GM15510 (cell line): ENCODE data around the gene CHI3L2.

Experiments
- POLR2A ChIP-seq: IDR thresholded peaks from 3 replicates; pipeline ENCODE4 v1.6.1; 2011; ENCODE audit warnings: borderline replicate concordance; ENCODE audit not compliant: insufficient read length; ENCODE audit errors: extremely low read depth

CHI3L2 gene

DNA sequence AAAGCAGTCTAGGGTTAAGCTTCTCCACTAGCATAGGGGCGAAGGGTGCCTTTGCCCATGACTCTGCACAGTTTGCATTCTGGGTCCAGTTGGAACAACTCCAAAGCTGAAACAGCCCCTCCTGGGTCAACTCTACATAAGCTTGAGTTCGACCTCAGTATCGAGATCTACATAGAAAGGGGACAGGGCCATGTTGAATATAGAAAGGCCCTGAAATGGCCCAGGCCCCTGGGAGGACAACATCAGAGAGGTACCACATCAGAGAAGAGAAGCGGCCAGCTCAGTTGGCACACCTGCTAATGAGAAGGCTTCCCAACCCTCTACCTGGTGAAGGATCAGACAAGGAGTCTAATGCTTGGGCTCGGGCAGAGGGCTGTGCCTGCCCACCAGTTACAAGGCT lies 28.7 kb upstream of the CHI3L2 start:
- no peak for TF ChIP-seq POLR2A

DNA sequence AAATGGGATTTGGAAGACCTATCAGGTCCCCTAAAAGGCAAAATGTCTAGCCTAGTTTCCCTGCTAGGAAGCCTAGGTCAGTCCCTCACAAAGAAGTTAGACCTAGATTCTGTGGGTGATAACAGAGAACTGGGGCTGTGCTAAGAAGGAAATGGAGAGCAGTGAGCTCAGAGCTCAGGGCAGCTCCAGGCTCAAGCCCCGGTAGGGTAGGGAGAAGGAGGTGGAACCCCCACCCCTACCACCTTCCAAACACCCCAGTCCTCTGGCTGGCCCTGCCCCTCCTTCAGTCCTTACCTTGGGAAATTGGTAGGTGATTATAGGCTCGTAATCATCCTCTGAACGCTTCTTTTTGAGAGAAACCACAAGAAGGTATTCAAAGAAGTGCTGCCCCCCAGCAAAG lies 28.2 kb upstream of the CHI3L2 start:
- no peak for TF ChIP-seq POLR2A

DNA sequence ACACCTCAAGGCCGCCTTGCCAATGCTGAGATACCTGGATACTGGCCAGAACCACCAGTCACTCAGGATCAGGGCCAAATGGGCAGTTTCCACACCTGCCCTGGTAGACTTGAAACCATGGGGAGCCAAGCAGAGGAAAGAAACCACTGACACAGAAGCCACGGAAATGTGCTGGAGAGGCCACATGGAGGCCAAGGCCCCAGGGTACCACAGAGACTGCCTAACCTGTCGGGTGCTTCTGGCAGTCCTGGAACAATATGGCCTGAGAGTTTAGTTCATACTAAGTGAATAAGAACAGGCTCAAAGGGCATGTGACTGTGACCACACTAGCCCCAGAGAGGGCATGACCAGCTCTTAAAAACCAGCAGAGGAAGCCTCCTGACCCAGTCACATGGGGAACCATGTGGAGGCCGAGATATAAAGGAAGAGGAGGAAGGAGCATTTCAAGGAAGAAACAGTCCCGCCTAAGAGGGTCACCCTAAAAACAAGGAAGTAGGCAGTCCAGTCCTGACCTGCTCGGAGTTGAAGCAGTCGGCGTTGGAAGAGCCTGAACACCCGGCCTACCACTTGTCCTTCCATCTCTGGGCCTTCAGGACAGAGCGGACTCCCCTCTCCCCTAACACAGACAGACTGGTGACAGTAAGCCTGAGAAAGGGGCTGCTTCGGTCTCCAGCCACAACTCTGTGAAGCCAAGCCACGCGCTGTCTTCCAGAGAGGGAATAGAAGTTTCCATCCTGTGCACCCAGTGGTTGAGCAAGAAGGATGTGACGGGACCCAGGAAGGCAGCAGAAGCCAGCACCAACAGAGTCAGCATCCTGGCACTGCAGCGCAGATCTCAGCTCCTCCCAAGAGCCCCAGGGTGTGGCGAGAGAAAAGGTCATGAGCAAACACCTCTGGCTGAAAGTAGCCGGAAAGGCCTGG lies 27.4 kb upstream of the CHI3L2 start, which contains the start of gene DENND2D:
TSS of gene DENND2D (minus strand) at position 766 of the 921 bp plus-strand sequence. CDS start at position 579, 187 bp downstream.
- TF ChIP-seq POLR2A = no peak

DNA sequence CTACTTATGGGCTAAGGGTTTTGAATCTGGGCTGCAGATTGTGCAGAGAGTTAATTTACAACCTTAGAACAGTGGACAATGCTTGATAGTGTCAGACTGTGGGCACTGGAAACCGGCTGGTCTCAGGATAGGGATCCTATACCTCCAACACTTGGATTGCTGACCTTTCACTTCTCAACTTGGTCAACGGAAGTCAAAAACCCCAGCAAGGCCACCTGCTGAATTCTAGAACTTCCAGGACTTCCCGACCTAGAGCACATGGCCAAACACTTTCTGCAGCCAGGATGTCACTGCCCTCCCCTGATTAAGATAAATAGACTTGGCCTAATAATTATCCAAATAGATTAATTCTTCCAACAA lies 26.7 kb upstream of the CHI3L2 start:
- no peak for TF ChIP-seq POLR2A

DNA sequence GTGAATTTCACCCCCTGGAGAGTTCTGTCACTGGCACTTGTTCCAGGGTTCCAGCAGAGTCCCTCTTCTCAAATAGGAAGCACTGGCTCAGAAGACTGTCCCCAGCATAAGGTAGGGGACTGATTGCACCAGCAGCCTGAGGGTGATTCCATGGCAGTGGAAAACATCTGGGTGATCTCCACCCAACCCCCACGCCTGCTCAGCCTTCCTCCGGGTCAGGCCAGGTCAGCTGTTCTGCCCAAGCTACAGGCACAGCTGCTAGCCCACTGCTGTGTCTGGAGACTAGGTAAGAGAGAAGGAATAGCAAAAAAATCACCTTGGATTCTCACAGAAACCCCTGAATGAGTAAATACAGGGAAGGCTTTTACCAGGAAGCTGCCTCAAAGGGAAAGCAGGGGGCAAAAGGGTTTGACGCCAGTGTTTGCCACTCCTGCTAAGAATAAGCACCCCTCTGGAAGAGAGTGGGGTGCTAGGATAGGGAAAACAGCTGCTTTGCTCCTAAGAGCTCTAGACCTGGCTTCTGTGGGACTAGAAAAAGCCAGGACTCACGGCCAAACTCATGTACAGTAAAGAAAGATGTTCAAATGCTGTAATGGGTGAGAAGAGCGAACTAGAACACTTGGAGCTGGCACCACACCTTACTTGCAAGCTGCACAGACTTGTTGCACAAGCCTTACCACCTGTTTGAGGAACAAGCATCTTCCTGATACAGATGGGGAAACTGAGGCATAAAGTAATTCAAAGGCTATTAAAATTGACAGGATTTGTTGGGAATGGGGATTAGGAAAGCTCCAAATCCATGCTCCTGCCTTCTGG lies 26.0 kb upstream of the CHI3L2 start:
- TF ChIP-seq POLR2A = no peak

DNA sequence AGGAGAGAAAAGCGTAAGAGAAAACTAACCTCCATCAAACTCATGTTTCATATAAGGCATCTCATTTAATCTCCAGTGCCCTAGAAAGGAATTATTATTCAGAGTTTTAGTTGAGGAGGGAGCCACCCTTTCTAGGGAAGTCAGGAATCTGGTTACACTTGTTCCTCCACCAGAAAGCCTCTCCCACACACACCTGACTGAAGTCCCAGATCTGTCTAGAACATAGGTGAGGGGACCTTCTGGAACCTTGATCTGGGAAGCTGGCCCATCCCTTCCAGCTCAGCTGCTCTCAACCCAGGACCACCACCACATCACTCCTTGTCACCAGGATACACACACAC lies 25.2 kb upstream of the CHI3L2 start:
- TF ChIP-seq POLR2A = no peak

DNA sequence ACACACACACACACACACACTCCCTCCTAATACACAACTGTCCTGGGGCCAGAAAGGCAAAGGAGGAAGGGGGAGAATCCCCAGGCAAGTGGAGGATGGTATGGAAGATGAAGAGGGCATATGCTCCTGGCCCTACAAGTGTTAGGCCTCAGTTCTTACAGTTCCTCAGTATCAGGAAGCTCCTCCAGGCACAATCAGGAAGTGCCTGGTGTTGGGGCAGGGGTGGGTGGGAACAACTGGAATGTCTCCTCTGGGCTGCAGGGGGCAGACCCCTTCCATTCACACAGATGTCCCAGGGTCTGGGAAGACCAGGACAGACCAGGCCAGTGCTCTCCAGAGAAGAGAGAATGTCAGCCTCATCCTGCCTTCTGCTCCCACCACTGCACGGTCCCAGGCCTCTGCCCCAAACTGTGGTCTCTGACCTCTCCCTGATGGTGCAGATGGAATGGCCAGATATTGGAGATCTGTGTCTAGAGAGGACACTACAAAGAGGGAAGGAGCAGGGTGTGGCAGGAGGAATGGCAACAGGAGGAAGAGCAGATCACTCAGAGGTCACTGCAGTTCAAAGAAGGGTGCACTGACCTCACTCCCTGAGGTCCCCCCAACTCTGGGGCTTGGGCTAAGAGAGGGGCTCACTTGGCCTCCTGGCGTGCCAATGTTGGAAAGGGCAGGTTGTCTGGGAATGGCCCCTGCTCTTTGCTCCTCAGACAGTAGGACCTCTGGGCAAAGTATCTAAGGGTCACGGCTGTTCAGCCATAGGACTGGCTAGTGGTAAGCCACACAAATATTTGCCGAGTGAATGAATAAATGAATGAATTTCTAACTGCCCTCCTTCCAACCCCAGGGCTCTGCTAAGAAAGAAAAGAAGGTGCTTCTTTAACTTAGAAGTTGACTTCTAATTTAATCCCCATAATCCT lies 24.5 kb upstream of the CHI3L2 start:
- peak; percentile 11 for TF ChIP-seq POLR2A

DNA sequence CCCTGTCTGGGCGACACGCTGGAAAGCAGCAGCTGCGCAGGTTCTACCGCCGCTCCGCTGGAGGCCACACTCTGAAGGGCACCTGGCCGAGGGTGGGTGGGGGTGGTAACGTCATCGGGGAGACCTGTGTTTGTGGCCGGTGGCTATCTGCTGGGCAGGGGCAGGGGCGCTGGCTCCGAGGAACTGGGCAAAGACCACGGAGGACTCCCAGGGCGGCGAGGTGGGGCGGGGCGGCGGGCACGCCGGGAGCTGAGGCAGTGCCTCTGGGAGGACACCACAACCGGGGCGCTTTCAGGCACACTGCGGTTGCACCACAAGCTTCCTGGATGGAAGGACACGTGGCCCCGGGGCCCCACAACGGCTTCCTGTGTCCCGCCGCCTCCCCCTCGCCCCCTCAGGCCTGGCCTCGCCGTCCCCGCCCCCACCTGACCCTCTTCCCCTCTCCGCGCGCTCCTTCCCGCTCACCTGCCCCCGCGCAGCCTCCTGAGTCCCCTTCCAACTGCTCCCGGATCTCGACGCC lies 23.8 kb upstream of the CHI3L2 start:
- TF ChIP-seq POLR2A = peak; percentile 73

DNA sequence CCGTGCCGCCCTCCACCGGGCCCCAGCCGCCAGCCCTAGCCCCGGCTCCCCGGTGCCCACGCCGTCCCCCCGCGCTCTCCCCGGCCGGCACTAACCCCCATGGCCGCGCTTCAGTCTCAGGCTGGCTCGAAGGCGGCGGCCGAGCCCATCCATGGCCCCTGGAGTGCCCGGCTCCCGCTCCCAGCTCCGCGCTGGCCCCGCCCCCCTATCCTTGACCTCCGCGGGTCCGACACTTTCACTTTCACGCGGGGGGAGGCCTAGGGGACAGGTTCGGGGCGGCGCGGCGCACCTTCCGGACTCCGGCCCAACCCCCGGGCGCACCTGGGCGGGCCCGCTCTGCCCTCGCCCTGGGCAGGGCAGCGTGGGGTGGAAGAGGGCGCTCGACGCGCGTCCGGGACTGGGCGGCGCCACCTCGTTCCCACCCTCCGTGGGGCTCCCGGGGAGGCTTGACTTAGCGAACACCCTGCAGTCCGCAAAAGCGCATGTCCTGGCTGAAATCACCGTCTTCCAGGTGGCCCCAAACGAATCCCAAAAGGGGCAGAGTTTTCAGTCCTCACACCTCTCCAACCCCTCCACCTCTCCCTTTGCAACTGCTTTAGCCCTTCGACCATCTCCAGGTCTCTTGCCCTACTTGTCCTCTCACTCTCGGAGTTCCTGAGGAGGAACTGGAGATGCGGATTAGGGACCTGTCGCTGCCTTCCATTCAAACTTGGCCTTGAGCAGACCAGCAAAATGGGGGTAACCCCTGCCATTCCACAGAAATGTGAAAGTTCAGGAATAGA lies 23.1 kb upstream of the CHI3L2 start:
- TF ChIP-seq POLR2A = peak; percentile 44

DNA sequence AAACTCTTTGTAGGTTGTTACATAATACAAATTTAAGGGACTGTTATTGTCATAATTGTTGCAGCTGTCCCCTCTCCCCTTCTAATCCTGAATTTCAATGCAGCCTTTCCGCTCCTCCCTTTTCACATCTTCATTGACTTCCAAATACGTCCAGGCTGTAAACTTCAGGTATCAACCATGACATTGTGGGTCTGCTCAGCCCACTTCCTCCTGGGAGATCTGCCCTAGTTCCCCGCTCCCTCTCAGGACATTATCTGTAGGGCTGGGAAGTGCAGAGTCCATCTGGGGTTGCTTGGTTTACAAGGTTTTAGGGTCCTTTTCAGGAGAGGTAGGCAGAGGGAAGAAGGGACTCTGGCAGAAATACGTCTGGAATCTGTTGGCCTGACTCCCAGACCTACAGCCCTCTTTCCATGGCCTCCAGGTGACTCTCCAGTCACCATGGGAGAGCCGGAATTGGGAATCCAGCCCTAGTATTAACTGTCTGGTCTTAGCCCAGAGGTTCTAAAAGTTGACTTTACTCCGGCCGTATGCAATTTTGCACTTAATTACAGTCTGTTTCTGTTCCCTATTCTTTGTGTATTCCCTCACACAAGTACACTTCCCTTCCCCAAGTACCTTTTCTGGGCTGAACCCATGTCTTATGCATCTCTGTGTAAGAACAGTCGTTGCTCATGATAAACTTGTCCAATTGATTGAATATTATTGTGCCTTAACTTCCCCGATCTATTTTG lies 22.4 kb upstream of the CHI3L2 start:
- TF ChIP-seq POLR2A = no peak

DNA sequence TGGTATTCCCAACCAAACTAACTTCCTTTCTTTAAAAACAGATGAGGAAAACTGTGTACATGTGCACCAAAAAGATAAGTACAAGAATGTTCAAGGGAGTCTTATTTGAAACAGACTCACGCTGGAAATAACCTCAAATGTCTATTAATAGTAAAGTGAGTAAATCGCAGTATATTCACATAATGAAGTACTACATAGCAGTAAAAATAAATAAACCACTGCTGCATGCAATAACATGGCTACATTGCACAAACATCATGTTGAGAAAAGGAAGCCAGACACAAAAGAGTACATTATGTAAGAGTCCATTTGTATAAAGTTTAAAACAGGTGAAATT lies 21.8 kb upstream of the CHI3L2 start:
- TF ChIP-seq POLR2A = no peak

DNA sequence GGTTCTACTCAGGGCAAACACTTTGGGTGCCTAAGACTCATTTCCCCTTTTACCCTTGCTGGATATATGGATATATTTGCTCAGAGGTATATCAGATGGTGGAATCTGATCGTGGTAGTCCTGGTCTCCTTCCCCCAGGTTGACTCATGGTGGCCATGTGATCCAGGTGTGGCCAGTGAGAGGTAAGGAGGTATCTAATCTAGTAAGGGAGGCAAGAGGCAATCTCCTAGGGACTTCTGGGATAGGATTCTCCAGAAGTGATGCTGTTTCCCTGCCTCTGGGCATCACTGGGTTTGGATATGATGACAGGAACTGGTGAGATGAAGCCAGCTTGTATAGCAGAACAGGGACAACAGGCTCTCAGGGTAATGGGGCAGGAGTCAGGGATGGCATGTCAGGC lies 18.6 kb upstream of the CHI3L2 start:
- no peak for TF ChIP-seq POLR2A

DNA sequence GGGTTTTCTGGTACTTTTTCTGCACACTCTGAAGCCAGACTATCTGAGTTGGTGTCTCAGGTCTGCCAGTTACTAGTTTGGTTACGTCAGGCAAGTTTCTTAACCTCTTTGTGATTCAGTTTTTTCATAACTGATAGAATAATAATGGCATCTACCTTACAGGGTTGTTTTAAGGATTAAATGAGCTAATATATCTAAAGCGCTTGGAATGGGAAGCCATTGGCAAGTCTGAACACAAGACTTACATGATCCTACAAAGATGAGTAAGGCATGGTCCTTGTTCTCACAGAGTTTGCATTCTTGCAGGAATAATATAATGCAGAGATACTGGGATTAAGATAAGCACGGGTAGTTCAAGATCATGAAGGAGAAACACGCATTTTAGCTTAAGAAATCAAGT lies 17.9 kb upstream of the CHI3L2 start:
- TF ChIP-seq POLR2A = no peak
